Measurements from ENCODE around the gene GSK3A. TPM values are rescaled to one million over a fixed set of nuclear protein-coding genes. Genes with fewer than 3 reads are reported as not detected.

The GSK3A gene
- total RNA-seq, 1 donor from 2014 or later: 27.0 TPM

GRCh38 chr19:42275517-42275916, 33.1 kb upstream of the GSK3A start:
- intact Hi-C loops (cut with DNase I): no loop called here
- TF ChIP-seq, protein P1, sequence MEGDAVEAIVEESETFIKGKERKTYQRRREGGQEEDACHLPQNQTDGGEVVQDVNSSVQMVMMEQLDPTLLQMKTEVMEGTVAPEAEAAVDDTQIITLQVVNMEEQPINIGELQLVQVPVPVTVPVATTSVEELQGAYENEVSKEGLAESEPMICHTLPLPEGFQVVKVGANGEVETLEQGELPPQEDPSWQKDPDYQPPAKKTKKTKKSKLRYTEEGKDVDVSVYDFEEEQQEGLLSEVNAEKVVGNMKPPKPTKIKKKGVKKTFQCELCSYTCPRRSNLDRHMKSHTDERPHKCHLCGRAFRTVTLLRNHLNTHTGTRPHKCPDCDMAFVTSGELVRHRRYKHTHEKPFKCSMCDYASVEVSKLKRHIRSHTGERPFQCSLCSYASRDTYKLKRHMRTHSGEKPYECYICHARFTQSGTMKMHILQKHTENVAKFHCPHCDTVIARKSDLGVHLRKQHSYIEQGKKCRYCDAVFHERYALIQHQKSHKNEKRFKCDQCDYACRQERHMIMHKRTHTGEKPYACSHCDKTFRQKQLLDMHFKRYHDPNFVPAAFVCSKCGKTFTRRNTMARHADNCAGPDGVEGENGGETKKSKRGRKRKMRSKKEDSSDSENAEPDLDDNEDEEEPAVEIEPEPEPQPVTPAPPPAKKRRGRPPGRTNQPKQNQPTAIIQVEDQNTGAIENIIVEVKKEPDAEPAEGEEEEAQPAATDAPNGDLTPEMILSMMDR (IDR thresholded peaks at IDR 0.05): no peak
- H3K4me1 ChIP-seq: peaks cover 35 to 57% of the 10 kb centered on the region in 2 donors
- DNase-seq (ENCODE audit: low spot score in 2 of 2): no peak
- H3K4me3 ChIP-seq: no peak overlapping the region
- peaks cover 35 to 36% of the 10 kb centered on the region in 2 donors for H3K36me3 ChIP-seq
- H3K27me3 ChIP-seq: no peaks in the 10 kb centered on the region
- peak overlapping the region; percentile 93 to 96 for H3K27ac ChIP-seq
- no peaks in the 10 kb centered on the region for H3K9me3 ChIP-seq

GRCh38 chr19:42275103-42275502, 32.7 kb upstream of the GSK3A start:
- no peaks in the 10 kb centered on the region for H3K27me3 ChIP-seq
- no peak for DNase-seq (ENCODE audit: low spot score in 2 of 2)
- H3K36me3 ChIP-seq: peaks cover 35 to 36% of the 10 kb centered on the region in 2 donors
- TF ChIP-seq, protein P1 (IDR thresholded peaks at IDR 0.05): no peak
- H3K27ac ChIP-seq: peak overlapping the region; percentile 93 to 96
- intact Hi-C loops (cut with DNase I): no loop called here
- H3K4me3 ChIP-seq: no peak overlapping the region
- no peaks in the 10 kb centered on the region for H3K9me3 ChIP-seq
- H3K4me1 ChIP-seq: peaks cover 35 to 58% of the 10 kb centered on the region in 2 donors

GRCh38 chr19:42274065-42274682, 31.8 kb upstream of the GSK3A start:
- H3K36me3 ChIP-seq: peaks cover 35 to 36% of the 10 kb centered on the region in 2 donors

GRCh38 chr19:42273407-42274064, 31.1 kb upstream of the GSK3A start:
- peaks cover 23 to 49% of the 10 kb centered on the region in 2 donors for H3K4me1 ChIP-seq
- H3K4me3 ChIP-seq: no peak overlapping the region
- peak overlapping the region in 1 of 2 donors; percentile 97 for H3K27ac ChIP-seq
- DNase-seq (ENCODE audit: low spot score in 2 of 2): peak in 1 of 2 donors; percentile 59
- TF ChIP-seq, protein P1 (IDR thresholded peaks at IDR 0.05): no peak
- intact Hi-C loops (cut with DNase I): no loop called here
- no peaks in the 10 kb centered on the region for H3K27me3 ChIP-seq
- peaks cover 35 to 36% of the 10 kb centered on the region in 2 donors for H3K36me3 ChIP-seq
- H3K9me3 ChIP-seq: no peaks in the 10 kb centered on the region

More at GRCh38 chr19:42274065-42274682, 31.8 kb upstream of the GSK3A start:
- no peak overlapping the region for H3K4me3 ChIP-seq
- H3K4me1 ChIP-seq: peaks cover 30 to 56% of the 10 kb centered on the region in 2 donors
- H3K27ac ChIP-seq: peak overlapping the region; percentile 93 to 96
- TF ChIP-seq, protein P1 (IDR thresholded peaks at IDR 0.05): no peak
- intact Hi-C loops (cut with DNase I): no loop called here
- DNase-seq (ENCODE audit: low spot score in 2 of 2): no peak
- no peaks in the 10 kb centered on the region for H3K9me3 ChIP-seq
- no peaks in the 10 kb centered on the region for H3K27me3 ChIP-seq

- H3K27ac ChIP-seq: peak overlapping the region in 1 of 2 donors; percentile 97
- peaks cover 35 to 36% of the 10 kb centered on the region in 2 donors for H3K36me3 ChIP-seq
- H3K4me1 ChIP-seq: peaks cover 21 to 45% of the 10 kb centered on the region in 2 donors
- no peak overlapping the region for H3K4me3 ChIP-seq
- H3K27me3 ChIP-seq: no peaks in the 10 kb centered on the region
- no peaks in the 10 kb centered on the region for H3K9me3 ChIP-seq
- TF ChIP-seq, protein P1 (IDR thresholded peaks at IDR 0.05): no peak
- no peak for DNase-seq (ENCODE audit: low spot score in 2 of 2)
- intact Hi-C loops (cut with DNase I): no loop called here
Observed at GRCh38 chr19:42272989-42273406, 30.6 kb upstream of the GSK3A start.

Data from ascending aorta (tissue), 2 donors.